NB4 (cell line): ENCODE results near the gene GPR156.

Source experiments
- DNase-seq: peaks from one replicate; pipeline ENCODE4 v3.0.0; 2010; ENCODE audit warnings: low read depth
- H3K4me3 ChIP-seq: one replicate; pipeline ENCODE4 v1.5.1; 2011; ENCODE audit warnings: mild to moderate bottlenecking, low read depth, low read length, moderate library complexity
- MYC ChIP-seq: IDR thresholded peaks from 2 replicates; pipeline ENCODE4 v1.6.1; 2011; ENCODE audit warnings: low read depth, low read length
- POLR2A ChIP-seq: IDR thresholded peaks from 2 replicates; pipeline ENCODE4 v1.6.1; 2011; ENCODE audit warnings: mild to moderate bottlenecking; ENCODE audit not compliant: insufficient read length; ENCODE audit errors: extremely low read depth
- TF ChIP-seq, protein P1 (sequence below): IDR thresholded peaks from one replicate; pipeline ENCODE4 v1.5.1; 2012; ENCODE audit warnings: low read depth, low read length
- TF ChIP-seq, protein P2 (sequence below): IDR thresholded peaks from 2 replicates; pipeline ENCODE4 v1.6.1; 2011; ENCODE audit warnings: low read depth, low read length

The GPR156 gene

DNA sequence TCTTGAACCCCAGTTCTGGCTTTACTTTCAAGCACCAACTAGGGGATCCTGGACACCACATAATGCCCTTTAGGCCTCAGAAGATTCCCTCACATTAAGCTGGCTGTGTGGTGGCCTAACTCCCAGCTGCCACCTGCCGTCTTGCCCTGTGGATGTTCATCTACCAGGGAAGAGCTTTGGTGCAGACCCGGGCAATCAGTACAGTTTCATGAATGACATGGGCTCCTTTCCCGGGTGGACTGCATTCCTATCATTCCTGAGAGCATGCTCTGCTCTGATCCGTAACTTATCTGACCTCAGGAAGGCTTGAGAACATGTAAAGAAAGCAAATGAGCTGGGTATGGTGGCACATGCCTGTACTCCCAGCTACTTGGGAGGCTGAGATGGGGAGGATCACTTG, 140.8 kb downstream of the GPR156 start:
- no peak overlapping the region for H3K4me3 ChIP-seq
- TF ChIP-seq, protein P1, sequence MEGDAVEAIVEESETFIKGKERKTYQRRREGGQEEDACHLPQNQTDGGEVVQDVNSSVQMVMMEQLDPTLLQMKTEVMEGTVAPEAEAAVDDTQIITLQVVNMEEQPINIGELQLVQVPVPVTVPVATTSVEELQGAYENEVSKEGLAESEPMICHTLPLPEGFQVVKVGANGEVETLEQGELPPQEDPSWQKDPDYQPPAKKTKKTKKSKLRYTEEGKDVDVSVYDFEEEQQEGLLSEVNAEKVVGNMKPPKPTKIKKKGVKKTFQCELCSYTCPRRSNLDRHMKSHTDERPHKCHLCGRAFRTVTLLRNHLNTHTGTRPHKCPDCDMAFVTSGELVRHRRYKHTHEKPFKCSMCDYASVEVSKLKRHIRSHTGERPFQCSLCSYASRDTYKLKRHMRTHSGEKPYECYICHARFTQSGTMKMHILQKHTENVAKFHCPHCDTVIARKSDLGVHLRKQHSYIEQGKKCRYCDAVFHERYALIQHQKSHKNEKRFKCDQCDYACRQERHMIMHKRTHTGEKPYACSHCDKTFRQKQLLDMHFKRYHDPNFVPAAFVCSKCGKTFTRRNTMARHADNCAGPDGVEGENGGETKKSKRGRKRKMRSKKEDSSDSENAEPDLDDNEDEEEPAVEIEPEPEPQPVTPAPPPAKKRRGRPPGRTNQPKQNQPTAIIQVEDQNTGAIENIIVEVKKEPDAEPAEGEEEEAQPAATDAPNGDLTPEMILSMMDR: no peak
- TF ChIP-seq POLR2A: no peak
- TF ChIP-seq, protein P2, sequence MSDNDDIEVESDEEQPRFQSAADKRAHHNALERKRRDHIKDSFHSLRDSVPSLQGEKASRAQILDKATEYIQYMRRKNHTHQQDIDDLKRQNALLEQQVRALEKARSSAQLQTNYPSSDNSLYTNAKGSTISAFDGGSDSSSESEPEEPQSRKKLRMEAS: no peak
- TF ChIP-seq MYC: no peak
- DNase-seq: no peak

DNA sequence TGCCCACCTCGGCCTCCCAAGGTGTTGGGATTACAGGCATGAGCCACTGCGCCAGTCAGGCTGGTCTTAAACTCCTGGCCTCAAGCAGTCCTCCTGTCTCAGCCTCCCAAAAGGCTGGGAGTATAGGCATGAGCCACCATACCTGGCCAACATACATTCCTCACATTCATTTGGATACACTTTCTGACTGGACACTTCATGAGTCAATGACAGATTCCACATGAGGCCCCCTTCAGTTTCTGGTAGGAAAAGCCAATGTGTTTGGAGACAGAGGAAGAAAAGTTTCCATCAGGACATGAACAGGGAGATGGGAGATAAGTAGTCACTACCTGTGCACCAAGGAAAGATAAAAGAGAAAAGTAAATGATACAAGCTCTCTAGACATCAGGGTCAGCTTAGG, 141.3 kb downstream of the GPR156 start:
- H3K4me3 ChIP-seq: no peak overlapping the region
- no peak for DNase-seq
- TF ChIP-seq MYC: no peak
- TF ChIP-seq, protein P1: no peak
- TF ChIP-seq, protein P2: no peak
- no peak for TF ChIP-seq POLR2A

DNA sequence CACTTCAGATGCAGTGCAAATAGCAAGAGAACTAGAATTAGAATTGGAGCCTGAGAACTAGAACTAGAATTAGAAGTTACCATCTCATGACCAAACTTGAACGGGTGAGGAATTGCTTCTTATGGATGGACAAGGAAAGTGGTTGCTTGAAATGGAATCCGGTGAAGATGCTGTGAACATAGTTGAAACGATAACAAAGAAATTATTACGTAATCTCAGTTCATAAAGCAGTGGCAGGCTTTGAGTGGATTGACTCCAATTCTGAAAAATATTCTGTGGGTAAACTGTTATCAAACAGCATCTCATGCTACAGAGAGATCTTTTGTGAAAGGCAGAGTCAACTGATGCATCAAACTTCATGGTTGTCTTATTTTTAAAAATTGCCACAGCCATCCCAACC, 142.8 kb downstream of the GPR156 start:
- TF ChIP-seq, protein P2: no peak
- TF ChIP-seq, protein P1: no peak
- TF ChIP-seq MYC (no peak), POLR2A (no peak)

DNA sequence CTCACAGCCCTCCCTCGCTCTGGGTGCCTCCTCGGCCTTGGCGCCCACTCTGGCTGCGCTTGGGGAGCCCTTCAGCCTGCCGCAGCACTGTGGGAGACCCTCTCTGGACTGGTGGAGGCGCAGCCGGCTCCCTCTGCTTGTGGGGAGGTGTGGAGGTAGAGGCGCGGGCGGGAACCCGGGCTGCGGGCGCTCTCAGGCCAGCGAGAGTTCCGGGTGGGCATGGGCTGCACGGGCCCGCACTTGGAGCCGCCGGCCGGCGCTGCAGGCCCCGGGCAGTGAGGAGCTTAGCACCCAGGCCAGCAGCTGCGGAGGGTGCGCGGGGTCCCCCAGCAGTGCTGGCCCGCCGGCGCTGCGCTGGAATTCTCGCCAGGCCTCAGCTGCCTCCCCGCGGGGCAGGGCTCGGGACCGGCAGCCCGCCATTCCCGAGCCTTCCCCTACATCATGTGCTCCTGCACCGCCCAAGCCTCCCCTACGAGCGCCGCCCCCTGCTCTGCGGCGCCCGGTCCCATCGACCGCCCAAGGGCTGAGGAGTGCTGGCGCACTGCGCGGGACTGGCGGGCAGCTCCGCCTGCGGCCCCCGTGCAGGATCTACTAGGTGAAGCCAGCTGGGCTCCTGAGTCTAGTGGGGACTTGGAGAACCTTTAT, 144.8 kb downstream of the GPR156 start:
- no peak for DNase-seq
- H3K4me3 ChIP-seq: no peak overlapping the region
- TF ChIP-seq, protein P2: no peak
- TF ChIP-seq POLR2A: no peak
- TF ChIP-seq, protein P1: no peak
- no peak for TF ChIP-seq MYC

More for the DNA sequence above, 142.8 kb downstream of the GPR156 start:
- no peak for DNase-seq
- H3K4me3 ChIP-seq: no peak overlapping the region

DNA sequence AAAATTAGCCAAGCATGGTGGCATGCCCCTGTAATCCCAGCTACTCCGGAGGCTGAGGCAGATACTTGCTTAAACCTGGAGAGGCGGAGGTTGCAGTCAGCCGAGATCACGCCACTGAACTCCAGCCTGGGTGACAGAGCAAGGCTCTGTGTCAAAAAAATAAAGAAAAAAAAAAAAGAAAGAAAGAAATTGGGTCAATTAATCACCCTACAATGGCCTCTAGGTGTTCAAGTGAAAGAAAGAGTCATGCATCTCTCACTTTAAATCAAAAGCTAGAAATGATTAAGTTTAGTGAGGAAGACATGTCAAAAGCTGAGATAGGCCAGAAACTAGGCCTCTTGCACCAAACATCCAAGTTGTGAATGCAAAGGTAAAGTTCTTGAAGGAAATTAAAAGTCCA, 145.9 kb downstream of the GPR156 start:
- DNase-seq: no peak
- TF ChIP-seq MYC (no peak), POLR2A (no peak)
- TF ChIP-seq, protein P1: no peak
- TF ChIP-seq, protein P2: no peak
- no peak overlapping the region for H3K4me3 ChIP-seq
